Heart left ventricle (tissue), 16 donors: ENCODE measurements around the gene COL28A1. TPM values are rescaled to one million over a fixed set of nuclear protein-coding genes. Genes with fewer than 3 reads are reported as not detected.
A peak's percentile ranks its signal among the peaks of the same experiment; 100 is the strongest.

Experiments
- ATAC-seq, 4 donors: fragments of 200-7000 bp; cut with Tn5 transposase; one replicate each; pipeline ENCODE4 v1.9.1; 2020 to 2022; ENCODE audit warnings: moderate library complexity in 4 of 4, mild to moderate bottlenecking in 3 of 4, moderate number of reproducible peaks in 1 of 4
- DNase-seq, 5 donors: peaks; one replicate each; pipeline ENCODE4 v3.0.0-alpha.2; 2020
- H3K27ac ChIP-seq, 12 donors: fragments of 200-600 bp; sonication (generic) in 4 of 12; one replicate each; pipeline versions ENCODE4 v1.5.0 to v1.8.0; 2016 to 2022; ENCODE audit warnings: mild to moderate bottlenecking in 2 of 12
- H3K27me3 ChIP-seq, 9 donors: fragments of 200-600 bp; sonication (generic) in 2 of 9; one replicate each; pipeline versions ENCODE4 v1.5.1 to v1.8.0; 2016 to 2022; ENCODE audit warnings: mild to moderate bottlenecking in 3 of 9
- H3K36me3 ChIP-seq, 9 donors: fragments of 200-600 bp; sonication (generic) in 2 of 9; one replicate each; pipeline versions ENCODE4 v1.5.0 to v1.8.0; 2018 to 2022; ENCODE audit warnings: mild to moderate bottlenecking in 2 of 9
- H3K4me1 ChIP-seq, 12 donors: fragments of 200-600 bp; sonication (generic) in 4 of 12; one replicate each; pipeline versions ENCODE4 v1.5.0 to v1.8.0; 2016 to 2022; ENCODE audit warnings: mild to moderate bottlenecking in 3 of 12
- H3K4me3 ChIP-seq, 12 donors: fragments of 200-600 bp; sonication (generic) in 4 of 12; one replicate each; pipeline versions ENCODE4 v1.5.0 to v1.8.0; 2017 to 2022; ENCODE audit warnings: mild to moderate bottlenecking in 9 of 12, moderate library complexity in 4 of 12
- H3K9me3 ChIP-seq, 12 donors: fragments of 200-600 bp; sonication (generic) in 4 of 12; one replicate each; pipeline versions ENCODE4 v1.5.0 to v1.8.0; 2016 to 2022; ENCODE audit warnings: mild to moderate bottlenecking in 1 of 12
- CTCF ChIP-seq, 12 donors: fragments of 200-600 bp; sonication (generic) in 4 of 12; IDR thresholded peaks; one replicate each; pipeline versions ENCODE4 v1.5.0 to v1.8.0; 2018 to 2022; ENCODE audit warnings: antibody characterized with exemption in 12 of 12, mild to moderate bottlenecking in 5 of 12
- POLR2A ChIP-seq, 2 donors: fragments of 450-650 bp; IDR thresholded peaks; one replicate each; pipeline ENCODE4 v1.6.1; 2017; ENCODE audit warnings: antibody characterized with exemption in 2 of 2, mild to moderate bottlenecking in 2 of 2, moderate library complexity in 2 of 2
- WGBS, 4 donors: extraction: QIAGEN DNeasy Blood & Tissue Kit in 2 of 4; methylation state at CpG; one replicate each; pipeline versions ENCODE4 v1.1.5 to v1.1.7; 2013 to 2018; 5-methylcytosine and 5-hydroxymethylcytosine counted together
- intact Hi-C, 10 donors: fragments of 100-400 bp; cut with DNase I; formaldehyde crosslinking; loops; one replicate each; pipeline versions ENCODE4 v1.11.1 to v1.14.2; 2022
- polyA plus RNA-seq, 2 donors: library from polyadenylated mRNA; stranded (reverse); fragments of 200-250 nt; gene quantifications; one replicate each; pipeline ENCODE4 v1.2.3, GENCODE V29; 2013
- total RNA-seq, 9 donors: library from RNA; depleted of rRNA in 2 of 9; stranded (reverse); fragments of >200 nt in 2 of 9; fragmentation: NEBNext Ultra II Directional in 3 of 9; extraction: Animal tissue kit (Norgen Biotek cat#: 25700) in 3 of 9; gene quantifications; one replicate each; pipeline versions ENCODE4 v1.1.0 to v1.2.4, GENCODE V29; 2016 to 2023
- donor health status: ischemic (EF 13 %, LVEDD 7.1; RV severe dilation, severe dysfunction).
- donor health status: healthy with polysubstance abuse.
- donor health status: DM: no; HTN: yes; CAD: no.
- donor health status: DM: no; HTN: no; CAD: no.
- donor health status: ischemic (EF 25% LVEDD 6.9; RV normal size, moderate dysfunction).
- donor health status: ischemic (EF 25% LVEDD 5.7; RV mildly dilated, moderate dysfunction).
- donor health status: healthy.
- donor health status: DM: yes; HTN: yes; CAD: no.
- donor health status: ischemic (EF 35%, LVEDD 5.7; RV mildly dilated, moderate dysfunction).
- donor health status: nonischemic (EF 11% LVEDD 7.7; RV severe dilation, severe dysfunction).
- donor health status: DM: yes; HTN: yes; CAD: no.
- donor health status: PGD.
- donor health status: ischemic (EF 29% LVEDD 5.4; RV normal size, mild dysfunction).
- donor health status: nonischemic (EF 23%, LVEDD 6.1; RV moderate dilation, normal function).

COL28A1 gene
- total and polyA plus RNA-seq, 11 donors: 0.28 to 4.4 (median 1.2) TPM

GRCh38 chr7:7581531-7582179, 46.0 kb upstream of the COL28A1 start:
- H3K27me3 ChIP-seq: no peaks in the 10 kb centered on the region
- peaks cover 0 to 15% (median 0%) of the 10 kb centered on the region in 12 donors for H3K4me1 ChIP-seq
- 89 to 95% (median 91%) methylated on average over 10 of the region's 10 CpGs for WGBS, 4 donors
- intact Hi-C loops: loop anchor here in 1 of 10 donors (10.0 kb wide), 1 partner anchor 183 kb away; no protein-coding TSS in a partner anchor
- no peak overlapping the region for H3K27ac ChIP-seq
- no peak overlapping the region for H3K4me3 ChIP-seq
- no peaks in the 10 kb centered on the region for H3K9me3 ChIP-seq
- no peak for DNase-seq
- H3K36me3 ChIP-seq: peaks cover 0 to 20% (median 0%) of the 10 kb centered on the region in 9 donors
- TF ChIP-seq POLR2A (IDR thresholded peaks at IDR 0.05) (no peak), CTCF (IDR thresholded peaks at IDR 0.05) (no peak)
- ATAC-seq: no peak

DNA sequence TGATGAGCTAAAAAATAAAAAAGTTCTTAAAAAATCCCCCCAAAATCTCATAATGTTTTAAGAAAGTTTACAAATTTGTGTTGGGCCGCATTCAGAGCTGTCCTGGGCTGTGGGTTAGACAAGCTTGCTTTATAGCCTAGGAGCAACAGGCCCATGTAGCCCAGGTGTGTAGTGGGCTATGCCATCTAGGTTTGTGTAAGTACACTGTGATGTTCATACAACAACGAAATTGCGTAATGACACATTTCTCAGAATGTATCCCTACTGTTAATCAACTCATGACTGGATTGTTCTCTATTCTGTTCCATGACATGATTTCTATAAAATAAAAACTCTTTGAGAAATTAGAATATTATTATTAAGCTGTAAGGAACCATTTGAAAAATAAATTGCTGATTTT, 44.0 kb upstream of the COL28A1 start:
- ATAC-seq: no peak
- Histone ChIP-seq H3K27me3 (no peaks in the 10 kb centered on the region), H3K27ac (no peak overlapping the region), H3K4me3 (no peak overlapping the region), H3K36me3 (peaks cover 0 to 31% (median 0%) of the 10 kb centered on the region in 9 donors), H3K4me1 (peaks cover 0 to 15% (median 0%) of the 10 kb centered on the region in 12 donors), H3K9me3 (no peaks in the 10 kb centered on the region)
- WGBS, 4 donors: 95 to 98% (median 97%) methylated on average over 3 of the region's 3 CpGs
- TF ChIP-seq POLR2A (IDR thresholded peaks at IDR 0.05): no peak
- TF ChIP-seq CTCF (IDR thresholded peaks at IDR 0.05): no peak
- DNase-seq: no peak
- intact Hi-C loops: loop anchor here in 1 of 10 donors (10.0 kb wide), 1 partner anchor 185 kb away; no protein-coding TSS in a partner anchor

- Histone ChIP-seq H3K4me3 (no peak overlapping the region), H3K36me3 (peaks cover 0 to 41% (median 2%) of the 10 kb centered on the region in 9 donors), H3K9me3 (no peaks in the 10 kb centered on the region), H3K27ac (no peak overlapping the region), H3K4me1 (peaks cover 0 to 18% (median 0%) of the 10 kb centered on the region in 12 donors), H3K27me3 (no peaks in the 10 kb centered on the region)
- ATAC-seq (peak in 1 of 4 donors; percentile 34), DNase-seq (no peak)
- 69 to 71% (median 70%) methylated on average over 1 of the region's 1 CpG for WGBS, 4 donors
- TF ChIP-seq CTCF (IDR thresholded peaks at IDR 0.05): no peak
- TF ChIP-seq POLR2A (IDR thresholded peaks at IDR 0.05): no peak
- intact Hi-C loops: no loop called here
These were observed 42.2 kb upstream of the COL28A1 start for GRCh38 chr7:7577888-7578287.

GRCh38 chr7:7576344-7576743, 40.7 kb upstream of the COL28A1 start:
- intact Hi-C loops: no loop called here
- Histone ChIP-seq H3K9me3 (no peaks in the 10 kb centered on the region), H3K27ac (no peak overlapping the region), H3K36me3 (peaks cover 0 to 42% (median 2%) of the 10 kb centered on the region in 9 donors), H3K4me1 (peaks cover 0 to 21% (median 0%) of the 10 kb centered on the region in 12 donors), H3K27me3 (no peaks in the 10 kb centered on the region), H3K4me3 (no peak overlapping the region)
- TF ChIP-seq POLR2A (IDR thresholded peaks at IDR 0.05): no peak
- no peak for TF ChIP-seq CTCF (IDR thresholded peaks at IDR 0.05)
- 93 to 99% (median 97%) methylated on average over 1 of the region's 1 CpG for WGBS, 4 donors
- DNase-seq (no peak), ATAC-seq (no peak)
